ENCODE results near the gene ITGA11.

ITGA11 gene

DNA sequence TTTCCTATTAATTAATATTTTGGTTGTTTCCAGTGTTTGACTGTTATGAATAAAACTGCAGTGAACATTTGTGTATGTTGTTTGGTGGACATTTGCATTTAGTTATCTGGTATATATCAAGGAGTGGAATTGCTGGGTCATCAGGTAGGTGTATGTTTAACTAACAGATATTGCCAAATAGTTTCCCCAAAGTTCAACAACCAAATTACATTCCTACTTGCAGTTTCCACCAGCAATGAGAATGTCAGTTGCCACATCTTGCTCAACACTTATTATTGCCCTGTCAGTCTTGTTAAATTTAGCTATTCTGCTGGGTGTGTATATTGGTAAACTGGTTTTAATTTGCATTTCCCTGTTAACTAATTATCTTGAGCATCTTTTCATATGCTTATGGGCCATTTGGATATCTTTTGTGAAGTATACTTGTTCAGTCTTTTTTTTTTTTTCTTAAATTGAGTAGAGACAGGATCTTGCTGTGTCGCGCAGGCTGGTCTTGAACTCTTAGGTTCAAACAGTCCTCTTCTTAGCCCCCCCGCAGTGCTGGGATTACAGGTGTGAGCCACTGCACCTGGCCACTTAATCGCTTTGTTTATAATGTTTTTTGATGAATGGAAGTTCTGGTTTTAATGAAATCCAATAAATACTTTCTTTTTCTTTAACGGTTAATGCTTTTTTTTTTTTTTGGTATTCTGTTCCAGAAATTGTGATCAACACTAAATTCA, 146.5 kb downstream of the ITGA11 start:
- peak; percentile 35 for DNase-seq

DNA sequence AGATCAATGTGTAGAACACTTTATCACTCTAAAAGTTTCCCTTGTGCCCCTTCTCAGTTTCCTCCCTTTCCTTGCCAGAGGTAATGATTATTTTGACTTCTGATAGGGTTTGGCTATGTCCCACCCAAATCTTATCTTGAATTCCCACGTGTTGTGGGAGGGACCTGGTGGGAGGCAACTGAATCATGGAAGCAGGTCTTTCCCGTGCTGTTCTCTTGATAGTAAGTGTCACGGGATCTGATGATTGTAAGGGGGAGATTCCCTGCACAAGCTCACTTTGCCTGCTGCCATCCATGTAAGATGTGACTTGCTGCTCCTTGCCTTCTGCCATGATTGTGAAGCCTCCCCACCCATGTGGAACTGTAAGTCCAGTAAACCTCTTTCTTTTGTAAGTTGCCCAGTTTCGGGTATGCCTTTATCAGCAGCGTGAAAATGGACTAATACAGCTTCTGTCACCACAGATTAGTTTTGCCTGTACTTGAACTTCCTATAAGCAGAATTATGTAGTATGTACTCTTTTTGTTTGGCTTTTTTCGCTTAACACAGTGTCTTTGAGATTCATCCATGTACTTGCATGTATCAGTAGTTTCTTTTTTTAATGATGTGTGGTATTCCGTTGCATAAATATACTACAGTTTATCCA, 147.2 kb downstream of the ITGA11 start:
- DNase-seq, result no peak

DNA sequence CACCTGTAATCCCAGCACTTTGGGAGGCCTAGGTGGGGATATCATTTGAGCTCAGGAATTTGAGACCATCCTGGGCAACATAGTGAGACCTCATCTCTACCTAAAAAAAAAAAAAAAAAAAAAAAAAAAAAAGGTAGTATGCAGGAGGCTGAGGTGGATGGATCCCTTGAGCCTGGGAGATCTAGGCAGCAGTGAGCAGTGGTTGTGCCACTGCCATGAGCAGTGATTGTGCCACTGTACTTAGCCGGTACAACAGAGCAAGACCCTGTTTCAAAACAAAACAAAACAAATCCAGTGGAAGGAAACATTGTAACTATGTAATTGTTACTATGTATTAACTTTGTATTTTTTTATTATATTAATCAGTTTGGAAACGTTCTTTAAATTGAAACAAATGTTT, 148.6 kb downstream of the ITGA11 start:
- no peak for DNase-seq

DNA sequence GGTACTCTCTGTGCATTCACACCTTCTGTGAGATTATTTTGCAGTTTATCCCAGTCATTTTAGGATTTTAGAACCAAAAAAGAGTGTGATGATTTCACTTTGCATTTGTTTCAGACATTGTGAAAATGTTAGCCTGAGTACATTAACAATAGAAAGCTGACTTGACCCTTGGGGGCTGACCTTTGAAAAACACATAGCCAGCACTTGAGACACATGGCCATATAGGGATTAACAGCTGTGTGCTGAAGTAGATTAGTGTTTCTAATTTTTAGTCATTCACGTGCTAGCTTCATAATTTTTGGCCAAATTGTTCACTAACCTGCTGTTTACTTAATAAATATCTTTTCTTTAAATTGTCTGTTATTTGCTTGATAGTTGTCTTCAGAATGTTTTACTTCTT, 151.0 kb downstream of the ITGA11 start:
- no peak for DNase-seq

DNA sequence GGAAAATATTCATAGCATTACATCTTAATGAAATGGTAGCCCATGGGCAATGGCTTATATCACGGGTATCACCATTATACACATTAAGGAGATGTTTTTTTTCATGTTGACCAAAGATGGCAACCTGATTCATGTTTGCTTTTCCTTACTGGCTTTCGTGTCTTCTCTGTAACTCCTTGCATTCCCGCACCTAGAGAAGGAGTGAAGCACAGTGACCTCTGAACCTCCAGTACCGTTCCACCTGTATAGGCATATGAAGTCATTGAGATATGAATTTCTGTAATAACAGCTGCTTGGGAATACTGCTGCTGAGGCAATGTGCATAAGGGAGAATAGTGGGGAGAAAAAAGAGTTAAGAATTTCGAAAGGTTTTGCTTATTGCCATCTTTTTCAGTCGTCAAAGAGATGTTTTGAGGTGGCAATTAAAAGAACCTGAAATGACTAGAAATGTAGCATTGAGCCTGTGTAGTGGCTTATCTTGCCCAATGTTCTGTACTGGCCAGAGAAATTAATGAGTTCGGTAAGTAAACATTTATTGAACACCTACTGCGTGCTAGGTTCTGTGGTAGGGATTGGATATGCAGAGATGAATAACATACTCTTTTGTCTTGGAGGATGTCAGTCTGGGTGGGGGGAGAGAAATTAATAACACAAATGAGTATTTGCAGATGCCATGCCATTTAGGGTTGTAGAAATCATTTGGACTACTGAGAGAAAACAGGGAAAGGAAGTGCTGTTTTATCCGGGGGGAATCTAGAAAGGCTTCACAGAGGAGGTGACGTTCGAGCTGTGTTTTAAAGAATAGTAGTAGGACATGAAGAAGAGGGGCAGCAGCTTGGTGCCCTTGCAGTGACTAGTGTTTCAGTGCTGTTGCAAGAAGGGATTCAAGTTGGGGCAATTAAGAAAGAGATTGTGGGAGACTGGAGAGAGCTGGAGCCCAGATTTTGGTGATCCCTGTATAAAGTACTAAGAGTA, 151.9 kb downstream of the ITGA11 start:
- DNase-seq, result no peak

DNA sequence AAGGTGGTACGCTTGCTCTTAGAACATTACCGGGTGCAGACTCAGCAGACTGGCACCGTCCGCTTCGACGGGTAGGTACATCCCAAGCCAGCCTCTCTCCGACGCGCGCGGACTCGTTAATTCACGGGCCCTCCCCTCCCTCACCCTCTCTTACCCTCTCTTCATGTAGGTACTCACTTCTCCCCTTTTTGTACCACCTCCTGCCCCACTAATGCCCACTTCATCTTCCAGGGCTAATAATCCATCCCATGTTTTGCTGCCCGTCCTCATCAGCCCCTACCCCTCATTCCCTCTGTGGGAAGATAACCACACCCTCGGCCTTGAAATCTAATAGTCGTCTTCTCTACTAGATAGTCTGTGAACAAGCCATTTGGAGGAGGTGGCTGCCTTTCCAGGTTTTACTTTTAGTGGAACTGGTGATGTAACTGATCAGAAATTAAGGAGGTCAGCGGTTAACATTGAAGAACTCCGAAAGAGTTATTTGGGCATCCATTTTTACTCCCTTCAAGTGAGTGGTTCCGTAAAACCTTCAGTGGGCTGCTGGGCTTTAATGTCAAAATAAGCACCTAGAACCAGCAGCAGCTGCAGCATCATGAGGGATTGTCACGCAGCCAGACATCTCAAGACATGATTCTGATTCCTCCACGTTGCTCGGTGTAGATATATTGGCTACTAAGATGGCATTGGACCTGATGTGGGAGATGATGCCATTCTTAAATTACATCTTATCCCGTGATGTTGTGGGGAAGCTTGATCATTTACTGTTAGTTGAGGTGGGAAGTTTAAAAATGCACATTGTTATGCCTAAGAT, 153.2 kb downstream of the ITGA11 start:
- DNase-seq, result no peak

DNA sequence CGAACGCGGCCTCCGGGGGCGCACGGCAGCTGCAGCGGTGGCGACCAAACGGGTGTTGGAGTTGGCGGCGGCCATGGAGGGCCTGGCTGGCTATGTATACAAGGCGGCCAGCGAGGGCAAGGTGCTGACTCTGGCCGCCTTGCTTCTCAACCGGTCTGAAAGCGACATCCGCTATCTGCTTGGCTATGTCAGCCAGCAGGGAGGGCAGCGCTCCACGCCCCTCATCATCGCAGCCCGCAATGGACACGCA, 153.7 kb downstream of the ITGA11 start:
- DNase-seq, result no peak

DNA sequence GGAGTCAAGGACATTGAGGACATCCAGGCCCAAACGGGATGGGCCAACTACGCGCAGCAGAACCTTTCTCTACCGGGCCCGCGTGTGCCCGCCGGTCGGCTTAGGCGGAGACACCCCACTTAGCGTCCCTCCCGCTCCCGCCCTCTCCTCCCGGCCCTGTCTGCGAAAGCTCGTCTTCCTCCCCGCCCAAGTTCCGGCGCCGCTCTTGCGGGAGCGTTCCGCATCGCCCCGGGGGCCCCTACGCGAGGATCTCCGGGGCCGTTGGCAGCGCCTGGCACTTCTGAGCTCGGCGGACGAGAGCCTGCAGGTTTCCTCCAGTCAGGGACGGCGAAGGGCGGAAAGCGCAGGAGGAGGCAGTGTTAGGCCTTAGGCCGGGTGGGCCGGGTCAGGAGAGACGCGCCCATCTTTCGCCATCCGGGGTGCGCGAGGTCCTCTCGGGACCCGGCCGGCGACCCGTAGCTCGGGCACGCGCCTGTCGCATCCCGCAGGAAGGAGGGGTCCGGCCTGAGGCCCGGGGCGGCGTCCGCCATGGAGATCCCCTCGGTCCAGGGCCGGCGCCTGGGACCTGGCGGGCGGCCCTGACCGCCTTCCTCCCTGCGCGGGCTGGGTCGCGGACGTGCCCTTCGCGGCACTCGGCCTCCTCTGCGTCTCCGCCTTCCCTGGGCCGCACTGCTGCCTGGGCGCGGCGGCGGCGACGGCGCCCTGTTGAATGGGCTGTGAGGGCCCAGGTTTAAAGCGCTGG, 154.2 kb downstream of the ITGA11 start, which contains the start of gene FEM1B:
TSS of gene FEM1B (plus strand) at position 143 of the 742 bp plus-strand sequence. CDS start 673 bp downstream, outside the sequence.
- peak; percentile 89 for DNase-seq

DNA sequence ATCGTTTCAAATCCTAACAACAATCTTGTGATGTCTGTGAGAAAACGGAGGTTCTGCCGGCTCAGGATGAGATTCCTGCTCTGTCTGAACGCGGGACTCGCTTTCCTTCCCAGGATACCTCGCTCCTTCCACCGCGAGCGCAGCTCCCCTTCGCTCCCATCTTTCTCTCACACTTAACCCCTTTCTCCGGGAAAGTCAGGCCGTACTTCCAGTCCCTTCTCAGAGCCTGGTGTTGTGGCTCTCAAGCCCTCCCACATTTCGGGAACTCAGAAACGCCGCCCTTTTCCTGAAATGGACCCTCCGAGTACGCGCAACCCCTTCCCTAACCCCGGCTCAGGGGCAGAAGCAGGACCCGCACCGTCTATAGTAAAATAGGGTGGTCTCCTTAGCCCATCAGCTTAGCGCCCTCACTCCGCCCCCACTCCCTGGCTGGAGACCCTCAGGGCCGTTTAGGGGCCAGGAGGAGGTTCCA, 154.8 kb downstream of the ITGA11 start:
- peak; percentile 58 for DNase-seq

DNA sequence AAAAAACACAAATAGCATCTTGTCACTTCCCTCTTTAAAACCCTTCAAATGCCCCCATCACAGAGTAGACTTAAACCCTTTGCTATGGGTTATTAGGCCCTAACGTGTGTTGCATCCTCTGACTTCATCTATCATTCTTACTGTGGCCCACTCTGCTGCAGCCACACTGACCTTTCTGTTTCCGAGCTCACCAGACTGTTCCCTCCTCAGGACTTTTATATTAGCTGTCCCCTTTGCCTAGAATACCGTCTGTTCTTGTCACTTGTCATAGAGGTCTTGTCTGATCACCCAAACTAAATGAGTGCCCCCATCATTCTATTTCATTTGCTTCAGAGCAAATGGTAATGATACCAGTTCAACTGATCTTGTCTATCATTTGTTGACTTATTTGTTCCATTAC, 155.3 kb downstream of the ITGA11 start:
- DNase-seq, result no peak

DNA sequence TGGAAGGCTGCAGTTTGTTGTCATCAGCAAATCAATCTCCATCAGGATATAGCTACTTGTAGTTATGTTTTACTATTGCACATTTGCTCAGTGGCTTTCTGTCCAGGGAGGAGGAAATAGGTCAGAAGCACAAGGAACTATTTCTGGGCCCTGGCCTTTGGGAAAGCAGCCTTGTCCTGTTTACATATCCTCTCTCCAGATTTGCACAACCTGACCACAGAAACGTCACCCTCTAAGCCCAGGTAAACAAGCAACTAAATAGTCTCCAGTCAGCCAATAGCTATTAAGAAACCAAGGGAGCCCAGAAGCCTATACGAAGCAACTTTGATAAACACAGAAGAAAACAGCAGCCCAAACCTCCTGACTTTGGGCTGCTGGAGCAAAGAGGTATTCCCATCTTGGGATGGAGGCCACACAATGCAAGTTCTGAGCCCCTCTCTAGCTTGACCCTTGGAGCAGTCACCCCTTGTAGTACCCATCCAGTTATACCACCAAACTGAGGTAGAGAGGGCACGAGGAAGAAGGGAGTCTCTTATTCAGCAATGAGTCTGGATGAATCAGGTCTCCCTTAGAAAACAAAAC, 156.7 kb downstream of the ITGA11 start:
- DNase-seq, result no peak

DNA sequence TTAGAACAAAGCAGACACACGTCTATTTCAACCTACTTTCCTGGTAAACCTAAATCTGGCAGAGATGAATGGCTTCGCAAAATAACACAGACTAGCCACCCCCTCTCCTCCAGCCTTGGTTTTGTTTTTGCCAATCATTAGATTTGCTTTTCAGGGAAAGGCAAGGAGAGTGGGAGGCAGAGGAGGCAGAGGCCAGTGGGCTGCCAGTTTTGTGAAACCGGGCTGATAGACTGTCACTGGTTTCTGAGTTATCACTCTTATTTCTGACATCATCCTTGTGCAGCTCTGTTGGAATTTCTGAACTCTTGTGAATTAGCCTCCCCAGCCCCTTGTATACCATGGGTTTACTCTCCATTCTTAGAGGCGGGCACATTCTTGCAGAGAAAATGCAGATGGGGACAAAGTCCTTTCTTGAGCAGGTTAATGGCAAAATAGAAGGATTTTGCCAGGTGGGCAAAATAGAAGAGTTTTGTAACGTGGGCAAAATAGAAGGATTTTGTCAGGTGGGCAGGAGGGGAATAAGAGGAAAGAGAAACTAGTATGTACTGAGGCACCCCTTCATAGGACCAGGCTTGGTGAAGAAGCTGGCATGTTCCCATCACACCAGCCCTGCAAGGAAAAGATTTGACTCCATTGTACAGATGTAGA, 157.6 kb downstream of the ITGA11 start:
- DNase-seq, result no peak

DNA sequence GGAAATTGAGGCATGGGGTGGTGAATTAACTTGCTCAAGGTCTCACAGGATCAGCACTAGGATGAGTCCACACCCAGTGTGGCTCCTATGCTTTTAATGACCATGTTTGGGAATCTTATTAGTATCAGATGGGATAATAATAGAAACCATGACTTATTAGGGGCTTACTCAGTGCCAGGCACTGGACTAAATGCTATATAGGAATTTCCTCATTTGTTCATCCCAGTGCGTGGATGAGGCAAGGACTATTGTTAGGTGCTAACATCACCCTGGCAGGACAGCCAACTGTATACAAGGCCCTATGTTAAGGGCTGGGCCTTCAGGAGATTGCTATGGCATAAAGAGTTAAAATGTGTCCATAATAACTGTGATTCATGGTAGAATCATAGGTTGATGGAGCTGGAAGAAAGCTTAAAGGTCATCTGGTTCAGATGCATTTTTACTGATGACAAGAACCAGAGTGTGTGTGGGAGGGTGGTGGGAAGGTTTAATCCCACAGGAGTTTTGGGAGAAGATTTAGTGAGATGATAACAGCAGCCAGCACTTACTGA, 159.2 kb downstream of the ITGA11 start:
- DNase-seq, result peak; percentile 86

DNA sequence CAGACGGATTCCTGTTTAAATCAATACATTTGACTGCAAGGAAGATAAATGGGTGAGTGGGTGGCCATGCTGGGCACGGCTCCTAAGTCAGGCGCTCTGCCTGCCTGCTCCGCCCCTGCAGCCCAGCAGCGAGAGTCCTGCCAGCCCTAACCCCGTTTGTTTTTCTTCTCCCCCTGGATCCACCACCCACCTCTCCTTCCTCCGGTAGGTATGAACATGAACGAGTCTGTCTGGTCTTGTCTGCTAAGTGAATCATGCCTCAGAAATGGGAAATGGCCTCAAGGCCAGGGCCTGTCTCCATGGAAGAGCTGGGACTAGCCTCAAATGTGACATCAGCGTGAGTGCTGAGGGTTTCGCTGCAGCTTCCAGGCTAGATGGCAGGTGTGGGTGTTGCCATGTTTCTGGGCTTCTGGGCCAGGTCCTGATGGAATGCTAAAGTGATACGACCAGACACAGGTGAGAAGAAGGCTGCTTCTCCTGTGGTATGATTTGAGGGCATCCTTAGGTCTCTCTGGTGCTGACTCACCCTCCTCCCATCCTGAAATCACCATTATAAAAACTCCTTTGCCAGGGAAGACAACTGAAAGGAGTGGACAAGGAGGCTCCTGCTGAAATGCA, 160.0 kb downstream of the ITGA11 start:
- DNase-seq, result peak; percentile 85

DNA sequence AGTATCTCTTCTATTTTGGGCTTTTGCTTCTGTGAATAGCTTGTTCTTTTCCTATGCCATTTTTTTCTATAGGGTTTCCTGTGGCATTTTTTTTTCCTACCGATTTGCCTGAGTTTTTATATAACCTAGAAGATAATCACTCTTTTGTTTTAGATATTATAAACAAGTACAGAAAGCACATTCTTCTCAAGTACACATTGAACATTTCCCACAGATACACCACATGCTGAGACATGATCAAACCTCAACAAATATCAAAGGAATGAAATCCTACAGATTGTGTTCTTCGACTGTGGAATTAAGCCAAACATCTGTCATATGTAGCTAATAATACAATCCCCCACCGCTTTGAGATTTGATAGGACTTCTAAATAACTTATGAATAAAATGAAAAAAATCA, 163.6 kb downstream of the ITGA11 start:
- no peak for DNase-seq

DNA sequence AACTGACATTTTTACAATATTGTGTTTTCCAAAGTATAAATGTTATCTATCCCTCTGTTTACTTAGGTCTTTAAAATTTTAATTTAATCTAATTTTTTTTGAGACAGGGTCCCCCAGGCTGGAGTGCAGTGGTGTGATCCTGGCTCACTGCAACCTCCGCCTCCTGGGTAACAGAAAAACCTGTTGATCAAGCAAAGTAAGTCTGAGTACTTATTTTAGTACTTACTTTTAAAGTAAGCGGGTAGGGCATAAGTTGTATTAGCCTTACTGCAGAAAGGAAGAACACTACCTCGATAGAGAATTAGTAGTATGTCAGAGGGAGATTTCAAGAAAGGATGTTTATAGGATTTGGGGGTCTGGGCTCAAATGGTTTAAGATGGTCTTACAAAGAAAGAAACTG, 166.3 kb downstream of the ITGA11 start:
- no peak for DNase-seq

DNA sequence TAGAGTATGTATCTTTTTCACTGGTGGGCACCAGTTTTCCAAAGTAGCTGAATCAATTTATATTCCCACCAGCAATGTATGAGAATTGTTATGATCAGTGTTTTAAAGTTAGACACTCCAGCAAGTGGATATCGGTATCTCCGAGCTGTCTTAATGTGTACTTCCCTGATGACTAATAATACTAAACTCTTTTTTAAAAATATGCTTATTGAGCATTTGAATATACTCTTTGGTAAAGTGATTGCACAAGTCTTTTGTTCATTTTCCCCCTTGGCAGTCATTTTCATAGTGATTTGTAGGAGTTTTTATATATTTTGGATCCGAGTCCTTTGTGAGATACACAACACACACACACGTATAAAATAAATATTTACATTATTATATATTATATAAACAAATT, 166.9 kb downstream of the ITGA11 start:
- no peak for DNase-seq

DNA sequence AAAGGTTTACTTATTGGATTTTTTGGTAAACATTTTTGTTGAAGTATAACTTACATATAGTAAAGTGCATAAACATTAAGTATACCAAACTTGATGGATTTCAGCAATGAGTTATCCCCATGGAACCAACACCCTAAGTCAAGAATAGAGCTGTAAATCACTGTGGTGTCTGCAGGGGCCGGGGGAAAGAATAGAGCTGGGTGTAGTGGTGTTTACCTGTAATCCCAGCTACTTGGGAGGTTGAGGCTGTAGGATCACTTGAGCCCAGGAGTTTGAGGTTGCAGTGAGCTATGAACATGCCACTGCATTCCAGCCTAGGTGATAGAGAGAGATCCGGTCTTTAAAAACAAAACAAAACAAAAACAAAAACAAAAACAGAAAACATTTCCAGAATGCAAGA, 167.7 kb downstream of the ITGA11 start:
- DNase-seq, result no peak

DNA sequence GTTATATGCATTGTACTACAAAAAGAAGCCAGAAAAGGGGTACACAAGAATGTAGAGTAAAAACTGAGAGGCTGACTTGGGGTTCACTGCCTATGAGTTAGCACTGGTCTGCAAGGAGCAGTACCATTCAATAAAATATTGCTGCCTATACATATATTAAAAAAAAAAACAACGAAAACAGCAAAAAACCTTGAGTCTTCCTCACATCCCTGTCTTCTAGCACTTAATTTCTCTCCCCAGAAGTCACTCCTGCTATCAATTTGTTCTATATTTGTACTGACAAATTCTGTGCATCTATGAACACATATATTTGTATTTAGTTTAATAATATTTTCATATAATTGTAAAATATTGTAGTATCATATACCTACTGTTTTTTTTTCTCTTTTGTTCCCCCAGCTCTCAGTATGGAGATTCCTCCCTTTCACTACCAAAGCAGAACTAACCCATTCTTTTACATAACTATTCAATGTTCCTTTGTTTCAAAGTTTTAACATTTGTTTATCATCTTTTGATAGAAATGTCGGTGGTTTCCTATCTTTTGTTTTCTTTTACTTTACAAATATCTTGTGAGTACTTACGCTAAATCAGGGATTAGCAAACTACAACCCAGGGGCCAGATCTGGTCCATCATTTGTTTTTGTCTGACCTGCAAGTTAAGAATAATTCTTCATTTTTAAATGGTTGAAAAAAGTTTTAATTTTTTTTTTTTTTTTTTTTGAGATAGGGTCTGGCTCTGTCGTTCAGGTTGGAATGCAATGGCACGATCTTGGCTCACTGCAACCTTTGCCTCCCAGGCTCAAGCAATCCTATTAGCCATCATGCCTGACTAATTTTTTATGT, 169.2 kb downstream of the ITGA11 start:
- DNase-seq, result no peak
